ENCODE data around the gene TSC22D3. TPM values are rescaled to one million over a fixed set of nuclear protein-coding genes. Genes with fewer than 3 reads are reported as not detected.
A peak's percentile ranks its signal among the peaks of the same experiment; 100 is the strongest.

Gene TSC22D3
- total RNA-seq, 2 donors from 2014 or later, result 79.1 to 88.1 TPM

DNA sequence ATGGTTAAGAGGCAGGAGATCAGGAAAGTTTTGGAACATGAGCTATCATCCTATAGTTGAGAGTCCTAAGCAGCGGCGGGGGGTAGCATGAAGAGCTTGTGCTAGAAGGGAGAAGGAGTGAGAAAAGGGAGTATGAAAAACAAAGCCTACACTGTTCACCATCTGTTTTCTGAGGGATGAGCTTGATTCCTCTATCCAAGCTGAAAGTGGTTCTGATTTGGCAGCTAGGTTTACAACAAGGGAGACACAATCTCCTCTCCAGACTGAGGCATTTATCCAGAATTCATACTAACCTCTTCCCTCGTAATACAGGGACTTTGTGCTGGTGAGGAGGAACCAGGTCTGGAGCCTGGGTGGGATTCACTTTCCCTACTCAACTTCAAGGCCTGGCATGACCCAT lies 23.5 kb downstream of the TSC22D3 start:
- Mint-ChIP-seq H3K27ac (no peak overlapping the region), H3K27me3 (ENCODE audit: low read depth) (peaks cover 23% of the 10 kb centered on the region), H3K9me3 (no peaks in the 10 kb centered on the region), H3K36me3 (ENCODE audit: insufficient read depth in 2 of 2) (no peaks in the 10 kb centered on the region), H3K4me3 (no peak overlapping the region), H3K4me1 (ENCODE audit: low read depth) (peaks cover 9% of the 10 kb centered on the region)
- no peak for ATAC-seq (replicated peaks in 1 of 2)
- no peak for DNase-seq

DNA sequence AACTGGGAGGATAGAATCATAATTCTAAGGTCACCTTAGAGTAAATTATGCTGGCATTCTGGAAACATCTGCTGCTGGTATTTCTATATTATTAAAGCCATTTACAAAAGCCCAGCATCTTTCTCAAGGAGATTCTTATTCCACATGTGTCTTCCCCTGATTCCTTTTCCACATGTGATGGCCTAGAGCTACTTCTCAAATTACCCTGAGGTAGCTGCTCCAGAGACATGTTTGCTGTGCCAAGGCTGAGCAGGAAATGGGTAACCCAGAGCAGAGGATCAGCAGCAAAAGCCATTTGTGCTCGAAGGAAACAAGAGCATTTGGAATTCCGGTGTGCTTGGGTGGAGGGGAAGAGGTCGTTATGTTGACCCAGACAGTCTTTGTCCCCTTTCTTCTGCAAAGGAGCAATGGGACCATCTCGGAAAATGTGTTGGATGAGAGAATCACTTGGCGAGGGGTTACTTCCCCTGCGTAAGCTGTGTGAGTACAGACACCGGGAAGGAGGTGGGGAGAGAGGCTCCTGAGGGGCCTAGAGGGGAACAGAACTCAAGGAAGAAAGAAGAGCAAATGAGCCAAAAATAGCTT lies 24.6 kb downstream of the TSC22D3 start:
- no peak for ATAC-seq (replicated peaks in 1 of 2)
- no peak overlapping the region for H3K4me3 Mint-ChIP-seq

DNA sequence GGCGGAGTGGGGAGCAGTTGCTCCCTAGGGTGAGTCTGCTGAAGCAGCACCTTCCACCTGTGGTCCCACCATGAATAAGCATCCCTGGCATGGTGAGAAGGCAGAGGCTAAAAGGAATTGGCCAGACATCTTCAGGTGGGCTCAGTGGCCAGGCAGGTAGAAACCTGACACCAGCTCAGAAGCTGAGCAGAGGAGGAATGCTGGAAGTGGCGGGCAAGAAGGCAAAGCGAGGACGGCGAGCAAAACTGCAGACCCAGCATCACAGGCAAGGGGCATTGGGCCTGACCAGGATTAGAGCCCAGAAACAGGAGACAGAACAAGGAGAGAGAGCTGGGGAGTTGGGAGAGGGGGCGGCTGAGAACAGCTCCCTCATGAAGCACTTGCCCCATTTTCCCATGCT lies 25.3 kb downstream of the TSC22D3 start:
- ATAC-seq (replicated peaks in 1 of 2) (no peak), DNase-seq (no peak)
- Mint-ChIP-seq H3K36me3 (ENCODE audit: insufficient read depth in 2 of 2) (no peaks in the 10 kb centered on the region), H3K27me3 (ENCODE audit: low read depth) (peaks cover 16% of the 10 kb centered on the region), H3K9me3 (no peaks in the 10 kb centered on the region), H3K27ac (no peak overlapping the region), H3K4me3 (no peak overlapping the region), H3K4me1 (ENCODE audit: low read depth) (peaks cover 4% of the 10 kb centered on the region)

More for the DNA sequence above, 24.6 kb downstream of the TSC22D3 start:
- DNase-seq, result no peak
- peaks cover 23% of the 10 kb centered on the region for H3K27me3 Mint-ChIP-seq (ENCODE audit: low read depth)
- no peaks in the 10 kb centered on the region for H3K36me3 Mint-ChIP-seq (ENCODE audit: insufficient read depth in 2 of 2)
- no peak overlapping the region for H3K27ac Mint-ChIP-seq
- peaks cover 9% of the 10 kb centered on the region for H3K4me1 Mint-ChIP-seq (ENCODE audit: low read depth)
- H3K9me3 Mint-ChIP-seq, result no peaks in the 10 kb centered on the region

DNA sequence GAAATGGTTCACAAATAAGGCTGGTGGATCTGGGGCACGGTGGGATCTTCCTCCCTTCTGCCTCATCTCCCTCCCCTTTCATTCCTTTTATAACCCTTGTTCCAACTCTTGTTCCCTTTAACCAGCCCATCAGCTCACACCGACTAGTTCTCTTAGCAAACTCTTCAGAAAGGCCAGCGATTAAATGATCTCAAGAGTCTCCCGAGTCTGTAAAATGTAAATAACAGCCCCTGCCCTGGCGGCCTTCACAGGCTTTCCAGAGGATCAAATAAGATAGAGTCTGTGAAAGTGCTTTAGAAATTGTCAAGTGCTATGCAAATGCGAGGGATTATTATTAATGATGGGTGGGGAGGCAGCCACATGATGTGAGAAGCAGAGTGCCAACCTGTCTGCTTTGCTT lies 27.1 kb downstream of the TSC22D3 start:
- no peak for ATAC-seq (replicated peaks in 1 of 2)
- H3K27ac Mint-ChIP-seq, result no peak overlapping the region

GRCh38 chrX:107747596-107748161 lies 27.9 kb downstream of the TSC22D3 start:
- no peaks in the 10 kb centered on the region for H3K9me3 Mint-ChIP-seq
- H3K36me3 Mint-ChIP-seq (ENCODE audit: insufficient read depth in 2 of 2), result no peaks in the 10 kb centered on the region
- no peak for ATAC-seq (replicated peaks in 1 of 2)
- H3K4me1 Mint-ChIP-seq (ENCODE audit: low read depth), result peaks cover 10% of the 10 kb centered on the region
- peaks cover 5% of the 10 kb centered on the region for H3K27me3 Mint-ChIP-seq (ENCODE audit: low read depth)
- no peak overlapping the region for H3K27ac Mint-ChIP-seq
- H3K4me3 Mint-ChIP-seq, result no peak overlapping the region
- no peak for DNase-seq

More for the DNA sequence above, 27.1 kb downstream of the TSC22D3 start:
- Mint-ChIP-seq H3K9me3 (no peaks in the 10 kb centered on the region), H3K4me3 (no peak overlapping the region), H3K27me3 (ENCODE audit: low read depth) (peaks cover 5% of the 10 kb centered on the region), H3K4me1 (ENCODE audit: low read depth) (peaks cover 4% of the 10 kb centered on the region), H3K36me3 (ENCODE audit: insufficient read depth in 2 of 2) (no peaks in the 10 kb centered on the region)
- no peak for DNase-seq

DNA sequence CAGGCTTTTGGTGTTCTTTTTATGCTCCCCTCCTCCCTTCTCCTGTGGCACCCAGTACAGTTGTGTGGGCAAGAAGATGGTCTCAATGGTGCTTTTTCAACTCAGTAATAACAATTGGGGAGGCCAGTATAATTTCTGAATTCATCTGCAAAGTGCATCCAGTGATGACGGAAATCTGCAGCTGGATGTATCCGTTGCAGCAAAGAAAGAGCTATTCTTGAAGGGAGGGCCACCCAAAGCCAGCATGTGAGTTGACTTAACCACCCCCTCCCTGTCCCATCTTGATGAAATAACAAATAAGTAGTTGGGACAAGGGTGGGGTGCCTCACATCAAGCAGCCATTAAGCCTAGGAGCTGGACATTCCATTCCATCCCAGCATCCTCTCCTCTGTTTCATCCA lies 30.7 kb downstream of the TSC22D3 start:
- no peaks in the 10 kb centered on the region for H3K9me3 Mint-ChIP-seq
- no peaks in the 10 kb centered on the region for H3K36me3 Mint-ChIP-seq (ENCODE audit: insufficient read depth in 2 of 2)
- H3K4me3 Mint-ChIP-seq, result no peak overlapping the region
- DNase-seq (no peak), ATAC-seq (replicated peaks in 1 of 2) (no peak)
- no peaks in the 10 kb centered on the region for H3K27me3 Mint-ChIP-seq (ENCODE audit: low read depth)
- H3K4me1 Mint-ChIP-seq (ENCODE audit: low read depth), result peaks cover 26% of the 10 kb centered on the region
- no peak overlapping the region for H3K27ac Mint-ChIP-seq

DNA sequence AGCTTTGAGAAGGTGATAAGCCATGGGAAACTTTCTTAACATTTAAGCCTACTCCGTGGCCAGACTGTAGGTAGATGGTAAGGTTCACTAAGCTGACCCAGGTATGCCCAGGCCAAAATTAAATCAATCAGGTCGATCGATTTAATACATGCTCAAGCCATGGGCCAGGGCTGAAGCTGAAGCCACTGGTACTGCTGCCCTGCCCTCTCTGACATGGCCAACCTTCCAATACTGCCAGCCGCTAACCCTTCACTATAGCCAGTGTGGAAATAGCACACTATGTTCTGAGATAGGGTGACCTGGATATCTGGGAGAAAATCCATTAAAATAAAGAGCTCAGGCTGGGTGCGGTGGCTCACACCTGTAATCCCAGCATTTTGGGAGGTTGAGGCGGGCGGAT lies 31.6 kb downstream of the TSC22D3 start:
- H3K4me1 Mint-ChIP-seq (ENCODE audit: low read depth), result peaks cover 27% of the 10 kb centered on the region
- DNase-seq, result no peak
- no peak overlapping the region for H3K4me3 Mint-ChIP-seq
- ATAC-seq (replicated peaks in 1 of 2), result no peak
- no peaks in the 10 kb centered on the region for H3K9me3 Mint-ChIP-seq
- H3K27ac Mint-ChIP-seq, result no peak overlapping the region
- no peaks in the 10 kb centered on the region for H3K27me3 Mint-ChIP-seq (ENCODE audit: low read depth)
- no peaks in the 10 kb centered on the region for H3K36me3 Mint-ChIP-seq (ENCODE audit: insufficient read depth in 2 of 2)

DNA sequence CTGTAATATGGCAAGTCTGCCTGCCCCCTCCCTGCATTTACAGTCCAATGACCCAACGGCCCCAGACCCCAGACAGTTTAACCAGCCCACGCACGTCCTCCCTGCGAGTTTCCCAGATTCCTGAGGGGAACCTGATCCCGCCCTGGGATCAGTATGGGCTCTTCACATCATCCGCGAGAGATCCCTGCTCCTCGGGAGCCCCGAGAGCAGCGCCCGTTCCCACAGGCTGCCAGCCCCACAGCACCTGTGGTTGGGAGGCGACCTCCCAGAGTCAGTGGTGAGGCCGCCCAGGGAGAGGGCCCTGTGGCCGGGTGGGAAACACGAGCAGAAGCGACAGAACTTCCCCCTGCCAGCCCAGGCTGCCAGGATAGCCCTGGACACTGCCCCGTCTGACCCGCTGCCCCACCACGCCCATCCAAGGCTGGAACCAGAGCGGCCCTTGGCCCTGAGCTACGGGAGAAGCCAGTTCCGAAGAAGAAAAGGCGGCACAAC lies 32.8 kb downstream of the TSC22D3 start:
- no peaks in the 10 kb centered on the region for H3K27me3 Mint-ChIP-seq (ENCODE audit: low read depth)
- peaks cover 27% of the 10 kb centered on the region for H3K4me1 Mint-ChIP-seq (ENCODE audit: low read depth)
- H3K36me3 Mint-ChIP-seq (ENCODE audit: insufficient read depth in 2 of 2), result no peaks in the 10 kb centered on the region
- no peaks in the 10 kb centered on the region for H3K9me3 Mint-ChIP-seq
- peak overlapping the region; percentile 98 for H3K27ac Mint-ChIP-seq
- H3K4me3 Mint-ChIP-seq, result peak overlapping the region; percentile 78 to 97
- ATAC-seq (replicated peaks in 1 of 2), result no peak
- no peak for DNase-seq

DNA sequence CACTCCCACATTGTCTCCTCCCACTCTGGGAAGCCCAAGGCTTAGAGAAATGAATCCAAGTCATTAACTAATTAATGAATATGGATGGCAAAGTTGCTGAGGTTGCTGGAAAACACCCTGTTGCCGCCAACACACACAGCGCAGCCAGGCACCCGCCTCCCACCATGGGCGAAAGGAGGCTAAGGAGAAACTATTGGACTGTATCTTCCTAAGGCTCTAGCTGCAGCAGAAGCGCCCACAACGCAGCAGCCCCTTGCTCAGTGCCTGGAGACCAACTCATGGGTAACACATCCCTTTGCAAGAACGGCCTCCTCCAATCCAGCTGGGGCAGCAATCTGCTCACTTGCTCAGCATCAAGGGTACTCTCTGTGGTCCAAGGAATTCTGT lies 34.2 kb downstream of the TSC22D3 start:
- no peaks in the 10 kb centered on the region for H3K9me3 Mint-ChIP-seq
- peak overlapping the region; percentile 78 to 97 for H3K4me3 Mint-ChIP-seq
- ATAC-seq (replicated peaks in 1 of 2) (peak; percentile 3 to 20), DNase-seq (peak in 1 of 2 donors; percentile 5)
- peaks cover 27% of the 10 kb centered on the region for H3K4me1 Mint-ChIP-seq (ENCODE audit: low read depth)
- H3K27ac Mint-ChIP-seq, result peak overlapping the region; percentile 98
- H3K36me3 Mint-ChIP-seq (ENCODE audit: insufficient read depth in 2 of 2), result no peaks in the 10 kb centered on the region
- H3K27me3 Mint-ChIP-seq (ENCODE audit: low read depth), result no peaks in the 10 kb centered on the region

- Mint-ChIP-seq H3K27ac (no peak overlapping the region), H3K9me3 (no peaks in the 10 kb centered on the region), H3K36me3 (ENCODE audit: insufficient read depth in 2 of 2) (no peaks in the 10 kb centered on the region), H3K4me1 (ENCODE audit: low read depth) (peaks cover 27% of the 10 kb centered on the region), H3K4me3 (no peak overlapping the region), H3K27me3 (ENCODE audit: low read depth) (peaks cover under 1% of the 10 kb centered on the region)
- ATAC-seq (replicated peaks in 1 of 2) (no peak), DNase-seq (no peak)
Observed at GRCh38 chrX:107739541-107739940, 36.0 kb downstream of the TSC22D3 start.

DNA sequence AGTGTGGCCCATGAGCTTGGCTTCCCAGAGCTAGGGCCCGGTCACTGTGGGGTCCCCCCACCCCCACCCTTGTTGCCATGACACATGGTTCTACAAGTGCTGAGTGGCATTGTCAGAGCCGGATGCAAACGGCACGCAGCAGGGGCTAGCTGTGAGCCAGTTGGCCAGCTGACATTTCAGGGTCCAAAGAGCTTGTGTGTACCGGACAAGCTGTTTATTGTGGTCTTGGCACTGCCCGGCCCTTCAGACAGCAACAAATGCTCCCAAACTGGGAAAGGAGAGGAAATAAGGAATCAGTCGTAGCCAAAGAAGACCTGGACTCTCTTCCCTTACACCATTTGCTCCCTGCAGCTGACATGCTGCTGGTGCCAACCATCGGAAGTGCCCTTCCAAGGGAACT lies 36.8 kb downstream of the TSC22D3 start:
- no peaks in the 10 kb centered on the region for H3K9me3 Mint-ChIP-seq
- no peak overlapping the region for H3K4me3 Mint-ChIP-seq
- peaks cover 27% of the 10 kb centered on the region for H3K4me1 Mint-ChIP-seq (ENCODE audit: low read depth)
- no peak overlapping the region for H3K27ac Mint-ChIP-seq
- ATAC-seq (replicated peaks in 1 of 2) (no peak), DNase-seq (no peak)
- no peaks in the 10 kb centered on the region for H3K36me3 Mint-ChIP-seq (ENCODE audit: insufficient read depth in 2 of 2)
- H3K27me3 Mint-ChIP-seq (ENCODE audit: low read depth), result peaks cover 5% of the 10 kb centered on the region

DNA sequence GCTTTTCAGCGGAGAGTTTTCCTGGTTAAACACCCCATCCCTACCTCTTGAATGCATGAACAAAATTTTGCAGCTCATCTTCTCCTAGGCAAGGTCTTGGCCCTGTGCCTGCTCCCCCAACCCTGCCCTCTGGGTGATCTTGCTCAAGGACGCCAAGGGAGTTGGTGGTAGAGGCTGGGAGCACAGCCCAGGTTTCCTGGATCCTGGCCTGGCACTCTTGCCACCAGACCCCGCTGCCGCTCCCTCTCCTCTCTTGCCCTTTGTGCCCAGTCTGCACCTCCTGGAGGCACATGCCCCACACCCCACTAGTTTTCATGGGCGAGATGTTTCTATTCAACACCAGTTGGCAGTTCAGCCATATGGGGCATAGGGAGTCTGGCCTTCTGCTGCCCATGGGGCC lies 37.3 kb downstream of the TSC22D3 start:
- no peak for DNase-seq
- Mint-ChIP-seq H3K27ac (no peak overlapping the region), H3K4me3 (no peak overlapping the region), H3K36me3 (ENCODE audit: insufficient read depth in 2 of 2) (no peaks in the 10 kb centered on the region), H3K4me1 (ENCODE audit: low read depth) (peaks cover 27% of the 10 kb centered on the region), H3K27me3 (ENCODE audit: low read depth) (peaks cover 10% of the 10 kb centered on the region), H3K9me3 (no peaks in the 10 kb centered on the region)
- no peak for ATAC-seq (replicated peaks in 1 of 2)

DNA sequence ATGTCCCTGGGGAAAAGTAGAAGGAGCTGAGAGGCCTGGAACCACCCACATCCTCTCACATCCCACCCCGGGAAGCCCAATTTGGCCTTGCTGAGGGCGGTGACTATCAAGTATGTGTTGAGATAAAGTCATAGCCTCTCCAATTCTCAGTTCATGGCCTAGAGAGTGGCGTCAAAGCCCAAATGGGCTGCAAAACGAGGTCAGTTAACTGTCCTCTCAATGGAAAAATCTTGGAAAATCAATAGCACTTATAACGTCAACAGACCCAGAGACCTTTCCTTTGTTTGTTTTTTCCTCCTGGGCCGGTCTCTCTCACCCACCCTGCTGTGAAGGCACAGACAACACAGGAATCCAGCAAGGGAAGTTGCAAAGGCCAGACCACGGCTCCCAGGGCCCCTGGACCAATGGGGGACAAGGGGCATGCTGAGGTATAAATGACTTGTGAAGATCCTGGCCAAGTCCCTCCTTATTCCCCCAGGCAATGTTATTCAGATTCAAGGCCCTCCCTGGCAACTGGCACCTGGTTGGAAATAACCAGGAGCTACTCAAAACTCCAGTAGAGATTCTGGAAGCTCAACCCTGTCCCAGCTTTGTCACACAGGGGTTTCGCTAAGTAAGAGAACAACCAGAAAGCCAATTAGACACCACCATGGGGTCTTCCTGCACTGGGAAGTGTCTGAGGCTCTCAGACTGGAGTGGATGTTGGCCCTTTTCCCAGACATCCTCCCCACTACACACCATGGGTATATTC lies 38.6 kb downstream of the TSC22D3 start:
- no peak overlapping the region for H3K27ac Mint-ChIP-seq
- H3K4me3 Mint-ChIP-seq, result no peak overlapping the region
- H3K36me3 Mint-ChIP-seq (ENCODE audit: insufficient read depth in 2 of 2), result no peaks in the 10 kb centered on the region
- DNase-seq (no peak), ATAC-seq (replicated peaks in 1 of 2) (no peak)
- H3K4me1 Mint-ChIP-seq (ENCODE audit: low read depth), result peaks cover 19% of the 10 kb centered on the region
- peaks cover 22% of the 10 kb centered on the region for H3K27me3 Mint-ChIP-seq (ENCODE audit: low read depth)
- no peaks in the 10 kb centered on the region for H3K9me3 Mint-ChIP-seq
